Heart left ventricle (tissue), 16 donors: ENCODE data around the gene RIC3. TPM values are rescaled to one million over a fixed set of nuclear protein-coding genes. Genes with fewer than 3 reads are reported as not detected.

Experiments used
- ATAC-seq, 4 donors: fragments of 200-7000 bp; cut with Tn5 transposase; one replicate each; pipeline ENCODE4 v1.9.1; 2020 to 2022; ENCODE audit warnings: moderate library complexity in 4 of 4, mild to moderate bottlenecking in 3 of 4, moderate number of reproducible peaks in 1 of 4
- DNase-seq, 5 donors: peaks; one replicate each; pipeline ENCODE4 v3.0.0-alpha.2; 2020
- H3K27ac ChIP-seq, 12 donors: fragments of 200-600 bp; sonication (generic) in 4 of 12; one replicate each; pipeline versions ENCODE4 v1.5.0 to v1.8.0; 2016 to 2022; ENCODE audit warnings: mild to moderate bottlenecking in 2 of 12
- H3K27me3 ChIP-seq, 9 donors: fragments of 200-600 bp; sonication (generic) in 2 of 9; one replicate each; pipeline versions ENCODE4 v1.5.1 to v1.8.0; 2016 to 2022; ENCODE audit warnings: mild to moderate bottlenecking in 3 of 9
- H3K36me3 ChIP-seq, 9 donors: fragments of 200-600 bp; sonication (generic) in 2 of 9; one replicate each; pipeline versions ENCODE4 v1.5.0 to v1.8.0; 2018 to 2022; ENCODE audit warnings: mild to moderate bottlenecking in 2 of 9
- H3K4me1 ChIP-seq, 12 donors: fragments of 200-600 bp; sonication (generic) in 4 of 12; one replicate each; pipeline versions ENCODE4 v1.5.0 to v1.8.0; 2016 to 2022; ENCODE audit warnings: mild to moderate bottlenecking in 3 of 12
- H3K4me3 ChIP-seq, 12 donors: fragments of 200-600 bp; sonication (generic) in 4 of 12; one replicate each; pipeline versions ENCODE4 v1.5.0 to v1.8.0; 2017 to 2022; ENCODE audit warnings: mild to moderate bottlenecking in 9 of 12, moderate library complexity in 4 of 12
- H3K9me3 ChIP-seq, 12 donors: fragments of 200-600 bp; sonication (generic) in 4 of 12; one replicate each; pipeline versions ENCODE4 v1.5.0 to v1.8.0; 2016 to 2022; ENCODE audit warnings: mild to moderate bottlenecking in 1 of 12
- POLR2A ChIP-seq, 2 donors: fragments of 450-650 bp; IDR thresholded peaks; one replicate each; pipeline ENCODE4 v1.6.1; 2017; ENCODE audit warnings: antibody characterized with exemption in 2 of 2, mild to moderate bottlenecking in 2 of 2, moderate library complexity in 2 of 2
- WGBS, 4 donors: extraction: QIAGEN DNeasy Blood & Tissue Kit in 2 of 4; methylation state at CpG; one replicate each; pipeline versions ENCODE4 v1.1.5 to v1.1.7; 2013 to 2018; 5-methylcytosine and 5-hydroxymethylcytosine counted together
- intact Hi-C, 10 donors: fragments of 100-400 bp; cut with DNase I; formaldehyde crosslinking; loops; one replicate each; pipeline versions ENCODE4 v1.11.1 to v1.14.2; 2022
- polyA plus RNA-seq, 2 donors: library from polyadenylated mRNA; stranded (reverse); fragments of 200-250 nt; gene quantifications; one replicate each; pipeline ENCODE4 v1.2.3, GENCODE V29; 2013
- total RNA-seq, 9 donors: library from RNA; depleted of rRNA in 2 of 9; stranded (reverse); fragments of >200 nt in 2 of 9; fragmentation: NEBNext Ultra II Directional in 3 of 9; extraction: Animal tissue kit (Norgen Biotek cat#: 25700) in 3 of 9; gene quantifications; one replicate each; pipeline versions ENCODE4 v1.1.0 to v1.2.4, GENCODE V29; 2016 to 2023
- TF ChIP-seq, protein P1 (sequence below), 12 donors: fragments of 200-600 bp; sonication (generic) in 4 of 12; IDR thresholded peaks; one replicate each; pipeline versions ENCODE4 v1.5.0 to v1.8.0; 2018 to 2022; ENCODE audit warnings: antibody characterized with exemption in 12 of 12, mild to moderate bottlenecking in 5 of 12
- donor health status: ischemic (EF 13 %, LVEDD 7.1; RV severe dilation, severe dysfunction).
- donor health status: healthy with polysubstance abuse.
- donor health status: DM: no; HTN: yes; CAD: no.
- donor health status: DM: no; HTN: no; CAD: no.
- donor health status: ischemic (EF 25% LVEDD 6.9; RV normal size, moderate dysfunction).
- donor health status: ischemic (EF 25% LVEDD 5.7; RV mildly dilated, moderate dysfunction).
- donor health status: healthy.
- donor health status: DM: yes; HTN: yes; CAD: no.
- donor health status: ischemic (EF 35%, LVEDD 5.7; RV mildly dilated, moderate dysfunction).
- donor health status: nonischemic (EF 11% LVEDD 7.7; RV severe dilation, severe dysfunction).
- donor health status: DM: yes; HTN: yes; CAD: no.
- donor health status: PGD.
- donor health status: ischemic (EF 29% LVEDD 5.4; RV normal size, mild dysfunction).
- donor health status: nonischemic (EF 23%, LVEDD 6.1; RV moderate dilation, normal function).

RIC3 gene
- total and polyA plus RNA-seq, 11 donors = 3.1 to 16.3 (median 10.0) TPM

DNA sequence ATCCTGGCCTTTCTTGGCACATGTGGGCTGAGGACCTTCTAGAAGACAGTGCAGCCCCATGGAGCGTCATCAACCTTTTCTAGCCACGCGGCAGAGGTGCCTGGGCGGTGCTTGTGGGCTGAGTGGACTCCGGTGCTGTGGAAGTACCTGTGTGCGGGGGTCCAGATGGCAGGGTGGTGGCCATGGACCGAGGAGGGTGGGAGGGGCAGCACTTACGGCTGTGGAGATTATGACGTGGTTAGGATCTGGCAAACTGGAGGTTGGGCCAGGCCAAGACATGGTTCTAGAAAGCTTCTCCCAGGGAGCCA, 85.8 kb downstream of the RIC3 start:
- Histone ChIP-seq H3K4me1 (peaks cover 6 to 67% (median 43%) of the 10 kb centered on the region in 12 donors), H3K27ac (peak overlapping the region in 2 of 12 donors; percentile 7 to 21), H3K4me3 (no peak overlapping the region), H3K36me3 (no peaks in the 10 kb centered on the region), H3K9me3 (no peaks in the 10 kb centered on the region), H3K27me3 (peaks cover 0 to 10% (median 0%) of the 10 kb centered on the region in 9 donors)
- WGBS, 4 donors = 80 to 81% (median 81%) methylated on average over 9 of the region's 9 CpGs
- ATAC-seq (no peak), DNase-seq (peak in 1 of 5 donors; percentile 10)
- intact Hi-C loops = no loop called here
- TF ChIP-seq, protein P1, sequence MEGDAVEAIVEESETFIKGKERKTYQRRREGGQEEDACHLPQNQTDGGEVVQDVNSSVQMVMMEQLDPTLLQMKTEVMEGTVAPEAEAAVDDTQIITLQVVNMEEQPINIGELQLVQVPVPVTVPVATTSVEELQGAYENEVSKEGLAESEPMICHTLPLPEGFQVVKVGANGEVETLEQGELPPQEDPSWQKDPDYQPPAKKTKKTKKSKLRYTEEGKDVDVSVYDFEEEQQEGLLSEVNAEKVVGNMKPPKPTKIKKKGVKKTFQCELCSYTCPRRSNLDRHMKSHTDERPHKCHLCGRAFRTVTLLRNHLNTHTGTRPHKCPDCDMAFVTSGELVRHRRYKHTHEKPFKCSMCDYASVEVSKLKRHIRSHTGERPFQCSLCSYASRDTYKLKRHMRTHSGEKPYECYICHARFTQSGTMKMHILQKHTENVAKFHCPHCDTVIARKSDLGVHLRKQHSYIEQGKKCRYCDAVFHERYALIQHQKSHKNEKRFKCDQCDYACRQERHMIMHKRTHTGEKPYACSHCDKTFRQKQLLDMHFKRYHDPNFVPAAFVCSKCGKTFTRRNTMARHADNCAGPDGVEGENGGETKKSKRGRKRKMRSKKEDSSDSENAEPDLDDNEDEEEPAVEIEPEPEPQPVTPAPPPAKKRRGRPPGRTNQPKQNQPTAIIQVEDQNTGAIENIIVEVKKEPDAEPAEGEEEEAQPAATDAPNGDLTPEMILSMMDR (IDR thresholded peaks at IDR 0.05) = no peak
- no peak for TF ChIP-seq POLR2A (IDR thresholded peaks at IDR 0.05)

DNA sequence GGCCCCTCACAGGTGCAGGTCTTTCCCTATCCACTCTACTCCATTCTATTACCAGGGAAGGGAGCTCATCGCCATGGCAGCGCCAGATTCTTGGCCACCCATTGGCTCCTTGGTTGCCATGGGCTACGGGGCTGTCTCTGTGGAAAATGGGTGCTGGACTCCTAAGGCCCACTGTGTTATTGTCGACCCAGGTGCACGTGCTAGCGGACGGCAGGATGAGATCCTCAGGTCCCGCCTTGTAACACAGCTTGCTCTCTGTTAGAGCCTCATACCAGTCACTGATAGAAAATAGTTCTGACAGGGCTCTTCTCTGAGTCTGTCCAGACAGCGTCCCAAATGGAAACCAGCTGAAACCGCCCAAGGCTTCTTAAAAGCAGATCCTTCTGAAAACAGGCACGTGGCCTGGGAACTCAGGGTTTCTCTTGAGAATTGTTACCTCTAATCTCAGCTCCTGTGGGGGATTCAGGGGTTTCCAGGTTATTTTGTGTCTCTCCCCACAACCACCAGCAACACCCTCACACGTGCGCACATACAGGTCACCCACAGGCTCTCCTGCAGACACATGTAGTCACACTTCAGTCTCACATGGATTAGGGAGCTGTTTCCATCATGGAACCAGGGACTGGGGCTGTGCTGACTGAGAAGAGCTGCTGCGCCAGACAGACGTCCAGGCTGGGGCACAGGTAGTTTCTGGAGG, 86.3 kb downstream of the RIC3 start:
- intact Hi-C loops = no loop called here
- Histone ChIP-seq H3K9me3 (no peaks in the 10 kb centered on the region), H3K27ac (peak overlapping the region in 1 of 12 donors; percentile 21), H3K4me1 (peaks cover 6 to 67% (median 43%) of the 10 kb centered on the region in 12 donors), H3K27me3 (peaks cover 0 to 10% (median 0%) of the 10 kb centered on the region in 9 donors), H3K4me3 (peak overlapping the region in 1 of 12 donors; percentile 71), H3K36me3 (no peaks in the 10 kb centered on the region)
- TF ChIP-seq, protein P1 (IDR thresholded peaks at IDR 0.05) = no peak
- TF ChIP-seq POLR2A (IDR thresholded peaks at IDR 0.05) = no peak
- DNase-seq (peak in 1 of 5 donors; percentile 33), ATAC-seq (peak in 1 of 4 donors; percentile 26)
- 84 to 90% (median 87%) methylated on average over 13 to 15 of the region's 15 CpGs for WGBS, 4 donors

DNA sequence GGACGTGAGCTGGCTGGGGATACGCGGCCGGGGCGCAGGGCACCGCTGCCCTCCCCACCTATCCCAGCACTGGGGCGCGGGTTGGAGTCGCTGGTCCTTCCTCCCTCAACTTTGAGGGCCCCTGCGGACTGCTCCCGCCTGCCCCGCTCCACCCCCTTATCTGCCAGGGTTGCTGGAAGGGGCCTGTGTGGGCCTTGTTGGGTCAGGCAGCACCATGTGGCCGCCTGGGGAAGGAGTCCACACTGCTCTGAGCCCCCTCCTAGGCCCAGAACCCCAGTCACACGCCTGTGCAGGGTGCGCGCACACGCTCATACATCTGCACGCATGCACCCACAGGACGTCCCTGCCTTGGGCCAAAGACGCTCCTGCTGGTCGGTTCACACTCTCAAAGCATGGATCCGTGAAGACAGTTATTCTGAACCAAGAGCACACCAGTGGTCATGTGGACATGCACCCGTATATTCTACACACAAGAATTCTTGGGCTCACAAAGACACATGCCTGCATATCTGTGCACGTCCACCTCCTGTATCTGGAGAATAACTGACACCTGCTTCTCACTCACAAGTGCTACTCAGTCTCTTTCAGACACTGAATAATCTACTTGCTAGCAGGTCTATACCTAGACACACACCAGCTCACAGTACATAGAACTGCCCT, 87.1 kb downstream of the RIC3 start:
- Histone ChIP-seq H3K9me3 (no peaks in the 10 kb centered on the region), H3K27ac (peak overlapping the region in 5 of 12 donors; percentile 31 to 64 (median 53)), H3K27me3 (peaks cover 0 to 10% (median 0%) of the 10 kb centered on the region in 9 donors), H3K36me3 (no peaks in the 10 kb centered on the region), H3K4me3 (peak overlapping the region; percentile 49 to 76 (median 61)), H3K4me1 (peaks cover 4 to 60% (median 39%) of the 10 kb centered on the region in 12 donors)
- DNase-seq (peak in 1 of 5 donors; percentile 55), ATAC-seq (peak; percentile 9 to 25 (median 18))
- 28 to 50% (median 31%) methylated on average over 6 to 24 of the region's 24 CpGs for WGBS, 4 donors
- intact Hi-C loops = no loop called here
- TF ChIP-seq, protein P1 (IDR thresholded peaks at IDR 0.05) = no peak
- TF ChIP-seq POLR2A (IDR thresholded peaks at IDR 0.05) = no peak
